ENCODE results near the gene RHBDD3.
"Not testable (repeated sequence)": the region's sequence is repeated elsewhere in the genome, so short reads cannot be mapped to it uniquely, and the experiment has no call there.

RHBDD3 gene

DNA sequence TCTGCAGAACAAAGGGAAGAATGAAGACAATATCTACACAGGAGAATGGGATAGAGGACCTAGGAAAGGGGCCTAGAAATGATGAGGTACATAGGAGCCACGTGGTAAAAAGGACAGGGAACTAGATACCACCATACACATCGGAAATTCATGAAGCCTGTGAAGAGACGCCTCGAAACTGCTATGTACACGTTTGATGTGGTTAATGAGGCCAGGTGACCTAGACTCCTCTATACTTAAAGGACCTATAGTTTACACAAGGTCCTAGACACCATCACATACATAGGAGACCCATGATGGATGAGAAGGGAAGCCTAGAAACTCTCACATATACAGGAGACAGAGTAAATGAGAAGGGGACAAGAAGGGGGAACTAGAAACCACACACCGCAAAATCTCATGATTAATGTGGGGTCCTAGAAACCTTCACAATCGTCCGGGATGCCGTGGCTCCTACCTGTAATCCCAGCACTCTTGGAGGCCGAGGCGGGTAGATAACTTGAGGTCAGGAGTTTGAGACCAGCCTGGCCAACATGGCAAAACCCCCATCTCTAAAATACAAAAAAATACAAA lies 23.8 kb downstream of the RHBDD3 start:
- H3K4me3 ChIP-seq (ENCODE audit: insufficient read length, low read depth), result no peak overlapping the region
- H3K36me3 ChIP-seq (ENCODE audit: insufficient read depth, insufficient read length, low read length), result no peaks in the 10 kb centered on the region

DNA sequence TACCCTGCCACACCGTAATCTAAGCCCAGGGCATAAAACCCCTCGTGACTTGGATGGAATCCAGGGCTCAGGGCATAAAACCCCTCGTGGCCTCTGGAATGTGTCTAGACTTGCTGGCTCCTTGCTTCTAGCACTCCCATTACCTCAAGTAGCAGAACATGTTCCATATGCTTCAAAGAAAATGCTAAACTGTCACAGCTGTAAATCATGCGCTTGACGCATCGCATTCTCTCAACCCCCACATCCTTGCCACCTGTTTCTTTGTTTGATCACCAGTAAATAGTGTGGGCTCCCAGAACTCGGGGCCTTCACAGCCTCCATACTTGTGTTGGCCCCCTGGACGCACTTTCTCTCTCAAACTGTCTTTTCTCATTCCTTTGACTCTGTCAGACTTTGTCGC lies 27.3 kb downstream of the RHBDD3 start:
- DNase-seq (ENCODE audit: low read depth, low spot score); H3K4me1 ChIP-seq (ENCODE audit: insufficient read depth, insufficient read length); H3K36me3 ChIP-seq (ENCODE audit: insufficient read depth, insufficient read length, low read length); H3K4me3 ChIP-seq (ENCODE audit: insufficient read length, low read depth); H3K27me3 ChIP-seq (ENCODE audit: insufficient read depth, insufficient read length); H3K9ac ChIP-seq (ENCODE audit: insufficient read length, low read depth): not testable (repeated sequence)
- peaks cover 21% of the 10 kb centered on the region for H3K9me3 ChIP-seq (ENCODE audit: insufficient read depth, low read length)

More for the DNA sequence above, 23.8 kb downstream of the RHBDD3 start:
- no peak overlapping the region for H3K9ac ChIP-seq (ENCODE audit: insufficient read length, low read depth)
- H3K4me1 ChIP-seq (ENCODE audit: insufficient read depth, insufficient read length), result no peaks in the 10 kb centered on the region
- H3K27me3 ChIP-seq (ENCODE audit: insufficient read depth, insufficient read length), result no peaks in the 10 kb centered on the region
- no peak for DNase-seq (ENCODE audit: low read depth, low spot score)
- peaks cover 21% of the 10 kb centered on the region for H3K9me3 ChIP-seq (ENCODE audit: insufficient read depth, low read length)
- TF ChIP-seq SUZ12 (IDR thresholded peaks at IDR 0.05; ENCODE audit: extremely low read depth, insufficient read depth, insufficient read length) (no peak), ZNF274 (IDR thresholded peaks at IDR 0.05; ENCODE audit: low read depth, low read length) (no peak), YY1 (IDR thresholded peaks at IDR 0.05; ENCODE audit: insufficient read depth, insufficient read length) (no peak)

DNA sequence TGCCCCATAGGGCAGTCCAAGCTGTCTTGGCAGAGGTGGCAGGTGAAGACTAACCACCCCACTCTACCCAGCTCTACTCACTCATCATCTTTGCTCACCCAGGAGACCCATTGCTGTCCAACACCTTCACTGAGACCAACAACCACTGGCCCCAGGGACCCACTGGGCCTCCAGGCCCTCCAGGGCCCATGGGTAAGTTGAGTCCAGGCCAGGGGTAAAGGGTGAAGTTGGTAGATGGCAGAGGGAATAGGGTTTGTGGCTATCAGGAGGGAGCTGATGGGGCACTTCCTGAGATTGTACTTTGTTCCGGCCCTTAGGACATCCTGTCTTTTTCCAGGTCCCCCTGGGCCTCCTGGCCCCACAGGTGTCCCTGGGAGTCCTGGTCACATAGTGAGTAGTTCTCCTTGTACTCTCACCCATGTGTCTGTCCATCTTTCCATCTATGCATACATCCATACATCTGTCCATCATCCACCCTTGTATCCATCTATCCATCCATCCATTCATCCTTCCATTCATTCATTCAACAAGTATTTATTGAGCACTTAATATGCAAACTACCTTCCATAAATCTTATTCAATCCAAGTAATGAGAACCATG lies 34.4 kb downstream of the RHBDD3 start:
- Histone ChIP-seq H3K27me3 (ENCODE audit: insufficient read depth, insufficient read length) (peaks cover 3% of the 10 kb centered on the region), H3K4me1 (ENCODE audit: insufficient read depth, insufficient read length) (no peaks in the 10 kb centered on the region), H3K36me3 (ENCODE audit: insufficient read depth, insufficient read length, low read length) (no peaks in the 10 kb centered on the region), H3K4me3 (ENCODE audit: insufficient read length, low read depth) (no peak overlapping the region), H3K9me3 (ENCODE audit: insufficient read depth, low read length) (peaks cover 10% of the 10 kb centered on the region; the same call in 1 of the 2 replicates), H3K9ac (ENCODE audit: insufficient read length, low read depth) (no peak overlapping the region)
- DNase-seq (ENCODE audit: low read depth, low spot score), result no peak
- no peak for TF ChIP-seq YY1 (IDR thresholded peaks at IDR 0.05; ENCODE audit: insufficient read depth, insufficient read length)
- TF ChIP-seq ZNF274 (IDR thresholded peaks at IDR 0.05; ENCODE audit: low read depth, low read length), result no peak
- TF ChIP-seq SUZ12 (IDR thresholded peaks at IDR 0.05; ENCODE audit: extremely low read depth, insufficient read depth, insufficient read length), result no peak

DNA sequence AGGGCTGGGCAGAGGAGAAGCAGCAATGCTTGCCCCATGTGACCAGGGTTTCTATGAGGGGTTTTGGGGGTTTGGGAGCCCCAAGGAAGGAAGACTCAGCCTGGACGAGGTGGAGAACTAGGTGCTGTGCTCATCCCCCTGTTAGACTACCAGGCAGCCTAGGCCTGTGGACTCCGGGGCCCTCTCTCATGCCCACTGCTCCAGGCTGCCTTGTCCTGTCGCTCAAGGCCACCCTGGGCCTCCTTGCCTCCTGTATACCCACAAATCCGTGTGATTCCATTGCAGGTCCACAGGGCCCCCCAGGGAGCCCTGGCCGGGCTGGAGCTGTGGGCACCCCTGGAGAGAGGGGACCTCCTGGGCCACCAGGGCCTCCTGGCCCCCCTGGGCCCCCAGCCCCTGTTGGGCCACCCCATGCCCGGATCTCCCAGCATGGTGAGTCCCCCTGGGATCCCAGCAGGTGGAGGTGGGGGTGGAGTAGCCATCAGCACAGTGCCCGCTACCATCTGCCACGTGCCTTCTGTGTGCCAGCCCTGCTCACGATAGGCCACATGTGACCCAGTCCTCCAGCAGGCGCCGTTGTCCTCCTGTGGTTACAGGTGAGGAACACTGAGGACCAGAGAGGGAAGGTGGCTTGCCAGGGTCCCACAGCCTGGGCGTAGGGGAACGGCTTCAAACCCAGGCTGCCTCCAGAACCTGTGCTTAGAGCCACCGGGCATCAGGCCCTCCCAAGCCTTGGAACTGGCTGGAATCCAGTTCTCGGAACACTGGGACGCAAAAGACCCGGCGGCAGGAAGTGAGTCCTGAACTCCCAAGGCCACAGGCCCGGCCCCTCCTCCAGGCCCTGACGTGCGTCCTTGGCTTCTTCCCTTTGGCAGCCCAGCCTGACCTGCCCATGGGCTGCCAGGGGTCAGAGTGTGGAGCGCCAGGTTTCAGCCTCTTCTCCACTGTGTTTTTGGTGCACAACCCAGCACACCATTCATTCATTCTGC lies 35.5 kb downstream of the RHBDD3 start:
- no peaks in the 10 kb centered on the region for H3K36me3 ChIP-seq (ENCODE audit: insufficient read depth, insufficient read length, low read length)
- H3K9ac ChIP-seq (ENCODE audit: insufficient read length, low read depth), result no peak overlapping the region
- H3K4me1 ChIP-seq (ENCODE audit: insufficient read depth, insufficient read length), result no peaks in the 10 kb centered on the region
- peaks cover 10% of the 10 kb centered on the region; the same call in 1 of the 2 replicates for H3K9me3 ChIP-seq (ENCODE audit: insufficient read depth, low read length)
- no peak overlapping the region for H3K4me3 ChIP-seq (ENCODE audit: insufficient read length, low read depth)
- no peak for TF ChIP-seq YY1 (IDR thresholded peaks at IDR 0.05; ENCODE audit: insufficient read depth, insufficient read length)
- no peak for TF ChIP-seq SUZ12 (IDR thresholded peaks at IDR 0.05; ENCODE audit: extremely low read depth, insufficient read depth, insufficient read length)
- no peak for TF ChIP-seq ZNF274 (IDR thresholded peaks at IDR 0.05; ENCODE audit: low read depth, low read length)
- H3K27me3 ChIP-seq (ENCODE audit: insufficient read depth, insufficient read length), result peaks cover 3% of the 10 kb centered on the region
- no peak for DNase-seq (ENCODE audit: low read depth, low spot score)

DNA sequence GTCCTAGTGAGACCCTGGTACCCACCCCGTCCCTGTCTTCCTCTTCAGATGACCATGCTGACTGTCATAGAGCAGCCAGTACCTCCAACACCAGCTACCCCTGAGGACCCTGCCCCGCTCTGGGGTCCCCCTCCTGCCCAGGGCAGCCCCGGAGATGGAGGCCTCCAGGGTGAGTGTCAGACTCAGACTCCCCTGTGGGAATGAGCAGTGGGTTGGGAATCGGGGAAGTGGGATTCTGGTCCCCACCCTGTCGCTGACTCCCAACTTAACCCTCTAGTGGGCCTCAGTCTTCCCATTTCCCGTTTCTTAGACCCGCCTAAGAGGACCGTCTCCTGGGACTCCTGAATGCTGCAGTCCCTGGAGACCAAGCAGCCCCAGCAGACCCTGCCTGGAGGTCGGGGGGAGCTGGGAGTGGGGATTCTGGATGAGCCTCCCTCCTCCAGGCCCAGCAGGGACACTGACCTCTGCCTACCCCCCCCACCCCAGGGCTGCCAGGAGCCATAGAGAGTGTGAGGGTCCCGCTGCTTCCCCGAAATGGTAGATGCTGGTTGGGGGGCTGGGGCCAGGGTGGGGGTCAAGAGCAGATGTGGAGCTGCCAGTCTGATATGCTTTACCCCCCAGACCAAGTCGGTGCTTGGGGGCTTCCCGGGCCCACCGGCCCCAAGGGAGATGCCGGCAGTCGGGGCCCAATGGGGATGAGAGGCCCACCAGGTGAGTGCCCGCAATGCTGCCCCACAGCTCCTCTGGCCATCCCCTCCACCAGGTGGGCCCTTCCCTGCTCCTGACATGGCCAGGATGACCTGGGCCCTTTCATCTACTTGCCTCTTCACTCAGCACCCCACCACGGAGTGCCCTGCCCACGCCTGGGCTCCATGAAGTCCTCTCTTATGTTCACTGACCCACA lies 36.6 kb downstream of the RHBDD3 start:
- DNase-seq (ENCODE audit: low read depth, low spot score), result no peak
- Histone ChIP-seq H3K4me1 (ENCODE audit: insufficient read depth, insufficient read length) (no peaks in the 10 kb centered on the region), H3K36me3 (ENCODE audit: insufficient read depth, insufficient read length, low read length) (no peaks in the 10 kb centered on the region), H3K9me3 (ENCODE audit: insufficient read depth, low read length) (peaks cover 10% of the 10 kb centered on the region; the same call in 1 of the 2 replicates), H3K4me3 (ENCODE audit: insufficient read length, low read depth) (no peak overlapping the region), H3K27me3 (ENCODE audit: insufficient read depth, insufficient read length) (peaks cover 3% of the 10 kb centered on the region), H3K9ac (ENCODE audit: insufficient read length, low read depth) (no peak overlapping the region)
- TF ChIP-seq SUZ12 (IDR thresholded peaks at IDR 0.05; ENCODE audit: extremely low read depth, insufficient read depth, insufficient read length), result no peak

DNA sequence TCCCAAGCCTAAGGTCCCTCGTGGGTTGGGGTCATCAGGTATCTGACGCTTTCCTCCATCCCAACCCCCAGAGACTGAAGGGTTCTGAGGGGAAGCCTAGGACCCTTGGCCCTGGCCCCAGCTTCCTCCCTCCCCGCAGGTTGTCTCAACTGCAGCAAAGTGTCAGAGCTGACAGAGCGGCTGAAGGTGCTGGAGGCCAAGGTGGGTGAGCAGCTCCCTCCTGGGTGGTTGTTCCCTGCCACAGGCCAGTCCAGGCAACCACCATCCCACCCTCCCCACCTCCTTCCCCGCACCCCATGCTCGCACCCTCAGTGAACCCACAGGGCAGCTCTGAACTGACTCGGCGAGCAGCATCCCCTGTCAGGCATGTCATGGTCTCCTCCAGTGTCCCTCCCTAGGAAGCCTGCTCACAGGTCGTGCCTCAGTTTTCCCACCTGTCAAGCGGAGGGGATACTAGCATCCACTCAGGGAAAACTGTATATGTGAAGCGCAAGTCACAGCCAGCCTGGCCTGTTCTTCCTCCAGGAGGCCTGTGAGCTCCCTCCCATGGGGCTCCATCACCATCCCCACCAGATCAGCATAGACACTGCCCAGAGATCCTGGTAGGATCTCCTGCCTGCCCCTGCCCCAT lies 41.3 kb downstream of the RHBDD3 start:
- no peaks in the 10 kb centered on the region for H3K36me3 ChIP-seq (ENCODE audit: insufficient read depth, insufficient read length, low read length)
- H3K27me3 ChIP-seq (ENCODE audit: insufficient read depth, insufficient read length), result no peaks in the 10 kb centered on the region
- H3K9me3 ChIP-seq (ENCODE audit: insufficient read depth, low read length), result no peaks in the 10 kb centered on the region
- peaks cover 5% of the 10 kb centered on the region for H3K4me1 ChIP-seq (ENCODE audit: insufficient read depth, insufficient read length)
- no peak for DNase-seq (ENCODE audit: low read depth, low spot score)
- no peak overlapping the region for H3K9ac ChIP-seq (ENCODE audit: insufficient read length, low read depth)
- no peak overlapping the region for H3K4me3 ChIP-seq (ENCODE audit: insufficient read length, low read depth)
- no peak for TF ChIP-seq ZNF274 (IDR thresholded peaks at IDR 0.05; ENCODE audit: low read depth, low read length)
- TF ChIP-seq YY1 (IDR thresholded peaks at IDR 0.05; ENCODE audit: insufficient read depth, insufficient read length), result no peak
- no peak for TF ChIP-seq SUZ12 (IDR thresholded peaks at IDR 0.05; ENCODE audit: extremely low read depth, insufficient read depth, insufficient read length)
